ENCODE results near the gene SDS.

GRCh38 chr12:113418213-113418879 is 14.7 kb upstream of the SDS start:
- TF ChIP-seq POLR2A (IDR thresholded peaks at IDR 0.05) (no peak), CTCF (IDR thresholded peaks at IDR 0.05) (no peak)
